Progenitor cell of endocrine pancreas (in vitro differentiated cells): Measurements from ENCODE around the gene KIF18B. TPM values are rescaled to one million over a fixed set of nuclear protein-coding genes. Genes with fewer than 3 reads are reported as not detected.

Source experiments
- DNase-seq: peaks from one replicate; pipeline ENCODE4 v3.0.0; 2021; ENCODE audit warnings: low spot score; ENCODE audit not compliant: unreplicated experiment
- H3K27ac Mint-ChIP-seq: 2 replicates; pipeline ENCODE4 v1.8.0; 2021; ENCODE audit warnings: mild to moderate bottlenecking, moderate library complexity, mixed read lengths
- H3K27me3 Mint-ChIP-seq: 2 replicates; pipeline ENCODE4 v1.8.0; 2021; ENCODE audit warnings: mixed read lengths
- H3K36me3 Mint-ChIP-seq: 2 replicates; pipeline ENCODE4 v1.8.0; 2022; ENCODE audit warnings: mixed read lengths; ENCODE audit not compliant: insufficient read depth
- H3K4me1 Mint-ChIP-seq: 2 replicates; pipeline ENCODE4 v1.8.0; 2021; ENCODE audit warnings: low read depth, mixed read lengths
- H3K4me3 Mint-ChIP-seq: 2 replicates; pipeline ENCODE4 v1.8.0; 2021; ENCODE audit warnings: low read depth, mild to moderate bottlenecking, moderate library complexity, mixed read lengths
- H3K9me3 Mint-ChIP-seq: 2 replicates; pipeline ENCODE4 v1.8.0; 2021; ENCODE audit warnings: low read depth, mixed read lengths
- CTCF ChIP-seq: fragments of 200-600 bp; sonication (generic); IDR thresholded peaks from one replicate; pipeline ENCODE4 v1.5.0; 2021; ENCODE audit warnings: antibody characterized with exemption, mild to moderate bottlenecking; ENCODE audit not compliant: unreplicated experiment
- total RNA-seq: library from RNA; stranded (reverse); gene quantifications from 2 replicates; pipeline ENCODE4 v1.2.1, GENCODE V29; 2021

KIF18B gene
- total RNA-seq, 1 donor from 2014 or later = 27.7 TPM

- no peak for TF ChIP-seq CTCF
- H3K27me3 Mint-ChIP-seq = no peaks in the 10 kb centered on the region
- H3K4me3 Mint-ChIP-seq = no peak overlapping the region
- no peaks in the 10 kb centered on the region for H3K9me3 Mint-ChIP-seq
- DNase-seq = no peak
- no peak overlapping the region for H3K27ac Mint-ChIP-seq
- H3K4me1 Mint-ChIP-seq = no peaks in the 10 kb centered on the region
- peaks cover 5% of the 10 kb centered on the region for H3K36me3 Mint-ChIP-seq
Observed at GRCh38 chr17:44932096-44932786, 15.3 kb downstream of the KIF18B start.

- Mint-ChIP-seq H3K27ac (no peak overlapping the region), H3K4me1 (no peaks in the 10 kb centered on the region), H3K36me3 (peaks cover 5% of the 10 kb centered on the region), H3K9me3 (no peaks in the 10 kb centered on the region), H3K27me3 (no peaks in the 10 kb centered on the region), H3K4me3 (no peak overlapping the region)
- no peak for TF ChIP-seq CTCF
- no peak for DNase-seq
Observed at GRCh38 chr17:44931376-44931775, 16.2 kb downstream of the KIF18B start.

- Mint-ChIP-seq H3K9me3 (no peaks in the 10 kb centered on the region), H3K27ac (no peak overlapping the region), H3K36me3 (peaks cover 8% of the 10 kb centered on the region), H3K4me3 (no peak overlapping the region), H3K4me1 (no peaks in the 10 kb centered on the region), H3K27me3 (no peaks in the 10 kb centered on the region)
- no peak for DNase-seq
- no peak for TF ChIP-seq CTCF
Observed at GRCh38 chr17:44930667-44931066, 16.9 kb downstream of the KIF18B start.

DNA sequence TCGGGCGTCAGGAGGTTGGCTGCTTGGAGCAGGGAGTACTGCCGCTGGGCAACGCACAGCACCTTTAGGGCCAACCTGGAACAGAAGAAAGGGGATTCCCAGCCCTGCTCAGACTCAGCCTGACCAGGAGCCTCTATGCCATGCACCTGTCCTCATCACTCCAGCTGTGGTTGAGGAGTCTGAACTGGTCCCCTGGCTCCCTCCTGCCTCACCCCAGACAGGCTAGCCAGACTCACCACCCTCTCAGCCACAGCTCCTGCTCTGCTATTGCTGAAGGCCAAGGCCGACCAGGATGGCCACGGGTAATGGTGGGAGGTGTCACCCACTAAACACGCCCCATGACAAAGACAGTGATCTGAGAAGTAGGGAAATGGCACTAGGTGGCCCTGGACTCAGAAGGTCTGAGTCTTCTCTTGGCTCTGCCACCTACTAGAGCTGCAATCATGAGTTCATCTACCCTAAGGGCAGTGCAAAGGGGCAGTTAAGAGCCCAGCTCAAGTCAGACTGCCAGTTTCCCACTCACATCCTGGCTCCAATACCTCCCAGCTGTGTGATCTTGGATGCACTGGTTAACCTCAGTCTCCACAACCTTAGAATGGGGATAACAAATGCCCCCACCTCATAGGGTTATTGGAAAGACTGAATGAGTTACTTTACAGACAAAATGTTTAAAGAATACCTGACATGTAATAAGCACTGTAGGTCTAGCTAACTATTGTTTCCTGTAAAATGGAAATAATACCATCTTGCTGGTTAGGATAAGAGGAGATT lies 18.4 kb downstream of the KIF18B start:
- no peak overlapping the region for H3K4me3 Mint-ChIP-seq
- peaks cover under 1% of the 10 kb centered on the region for H3K4me1 Mint-ChIP-seq
- TF ChIP-seq CTCF = no peak
- H3K27ac Mint-ChIP-seq = no peak overlapping the region
- peaks cover 2% of the 10 kb centered on the region for H3K27me3 Mint-ChIP-seq
- no peak for DNase-seq
- no peaks in the 10 kb centered on the region for H3K9me3 Mint-ChIP-seq
- peaks cover 8% of the 10 kb centered on the region for H3K36me3 Mint-ChIP-seq

GRCh38 chr17:44928136-44928535 lies 19.4 kb downstream of the KIF18B start:
- peaks cover 2% of the 10 kb centered on the region for H3K4me1 Mint-ChIP-seq
- no peak for DNase-seq
- H3K4me3 Mint-ChIP-seq = no peak overlapping the region
- peaks cover 10% of the 10 kb centered on the region for H3K27me3 Mint-ChIP-seq
- no peak for TF ChIP-seq CTCF
- no peak overlapping the region for H3K27ac Mint-ChIP-seq
- no peaks in the 10 kb centered on the region for H3K9me3 Mint-ChIP-seq
- peaks cover 8% of the 10 kb centered on the region for H3K36me3 Mint-ChIP-seq
